ENCODE measurements around the gene PTPN11.
"Not testable (repeated sequence)": the region's sequence is repeated elsewhere in the genome, so short reads cannot be mapped to it uniquely, and the experiment has no call there.

Gene PTPN11

GRCh38 chr12:112515868-112516267 is 97.1 kb downstream of the PTPN11 start:
- Histone ChIP-seq H3K4me2 (ENCODE audit: low read length) (no peak overlapping the region), H3K79me2 (ENCODE audit: control insufficient read depth, insufficient read depth, low read length, poor library complexity) (no peaks in the 10 kb centered on the region), H3K18ac (ENCODE audit: low read length) (no peak overlapping the region), H4K8ac (ENCODE audit: low read depth, low read length) (no peak overlapping the region), H3K23ac (ENCODE audit: low read length) (no peak overlapping the region), H3K27ac (ENCODE audit: low read depth, low read length) (no peak overlapping the region), H2AFZ (ENCODE audit: insufficient read depth, low read length, poor library complexity) (no peak overlapping the region), H3K27me3 (ENCODE audit: insufficient read depth, low read length) (no peaks in the 10 kb centered on the region), H2BK120ac (ENCODE audit: insufficient read depth, low read length, poor library complexity) (no peak overlapping the region), H3K36me3 (ENCODE audit: control insufficient read depth in 1 of 2, insufficient read depth in 2 of 2, low read length in 2 of 2) (peaks cover 2 to 7% of the 10 kb centered on the region in 2 experiments), H3K79me1 (ENCODE audit: low read length) (no peaks in the 10 kb centered on the region), H2BK5ac (ENCODE audit: low read depth, low read length, poor library complexity) (no peak overlapping the region), H3K4me3 (ENCODE audit: low read depth, low read length) (no peak overlapping the region), H3K9ac (ENCODE audit: low read length) (no peak overlapping the region), H3K4ac (ENCODE audit: low read depth, low read length) (no peak overlapping the region), H4K91ac (ENCODE audit: low read depth, low read length) (no peak overlapping the region), H3K14ac (ENCODE audit: low read length) (no peak overlapping the region), H3K4me1 (ENCODE audit: control insufficient read depth in 1 of 2, insufficient read depth in 2 of 2, low read length in 2 of 2) (peaks cover 0 to 5% of the 10 kb centered on the region in 2 experiments), H4K12ac (ENCODE audit: low read depth, low read length) (no peak overlapping the region), H2BK12ac (ENCODE audit: low read length) (no peak overlapping the region), H2AK5ac (ENCODE audit: low read length) (no peak overlapping the region), H3K9me3 (ENCODE audit: insufficient read depth, low read depth, low read length) (no peaks in the 10 kb centered on the region)
- WGBS (ENCODE audit: extremely low coverage, insufficient coverage, insufficient read length) = no CpG with 5 or more reads among the region's 5 CpGs
- DNase-seq = no peak

- no peak overlapping the region for H3K4me2 ChIP-seq (ENCODE audit: low read length)
- H2BK12ac ChIP-seq (ENCODE audit: low read length) = no peak overlapping the region
- H3K4ac ChIP-seq (ENCODE audit: low read depth, low read length) = no peak overlapping the region
- no peaks in the 10 kb centered on the region for H3K79me2 ChIP-seq (ENCODE audit: control insufficient read depth, insufficient read depth, low read length, poor library complexity)
- H4K12ac ChIP-seq (ENCODE audit: low read depth, low read length) = no peak overlapping the region
- no peaks in the 10 kb centered on the region for H3K79me1 ChIP-seq (ENCODE audit: low read length)
- H3K27me3 ChIP-seq (ENCODE audit: insufficient read depth, low read length) = no peaks in the 10 kb centered on the region
- no peak overlapping the region for H2BK120ac ChIP-seq (ENCODE audit: insufficient read depth, low read length, poor library complexity)
- WGBS (ENCODE audit: extremely low coverage, insufficient coverage, insufficient read length) = no CpG with 5 or more reads among the region's 7 CpGs
- H3K14ac ChIP-seq (ENCODE audit: low read length) = no peak overlapping the region
- H3K4me3 ChIP-seq (ENCODE audit: low read depth, low read length) = no peak overlapping the region
- no peak overlapping the region for H3K9ac ChIP-seq (ENCODE audit: low read length)
- peaks cover 0 to 5% of the 10 kb centered on the region in 2 experiments for H3K4me1 ChIP-seq (ENCODE audit: control insufficient read depth in 1 of 2, insufficient read depth in 2 of 2, low read length in 2 of 2)
- no peak overlapping the region for H3K27ac ChIP-seq (ENCODE audit: low read depth, low read length)
- H2BK5ac ChIP-seq (ENCODE audit: low read depth, low read length, poor library complexity) = no peak overlapping the region
- no peaks in the 10 kb centered on the region for H3K36me3 ChIP-seq (ENCODE audit: control insufficient read depth in 1 of 2, insufficient read depth in 2 of 2, low read length in 2 of 2)
- H2AFZ ChIP-seq (ENCODE audit: insufficient read depth, low read length, poor library complexity) = no peak overlapping the region
- H4K91ac ChIP-seq (ENCODE audit: low read depth, low read length) = no peak overlapping the region
- H2AK5ac ChIP-seq (ENCODE audit: low read length) = no peak overlapping the region
- H3K9me3 ChIP-seq (ENCODE audit: insufficient read depth, low read depth, low read length) = no peaks in the 10 kb centered on the region
- no peak overlapping the region for H3K23ac ChIP-seq (ENCODE audit: low read length)
- no peak for DNase-seq
- H3K18ac ChIP-seq (ENCODE audit: low read length) = no peak overlapping the region
- no peak overlapping the region for H4K8ac ChIP-seq (ENCODE audit: low read depth, low read length)
Observed at GRCh38 chr12:112517730-112518364, 99.1 kb downstream of the PTPN11 start.

GRCh38 chr12:112518365-112518735 is 99.6 kb downstream of the PTPN11 start:
- H3K18ac ChIP-seq (ENCODE audit: low read length) = no peak overlapping the region
- H3K9me3 ChIP-seq (ENCODE audit: insufficient read depth, low read depth, low read length) = no peaks in the 10 kb centered on the region
- H3K23ac ChIP-seq (ENCODE audit: low read length) = no peak overlapping the region
- H3K4me1 ChIP-seq (ENCODE audit: control insufficient read depth in 1 of 2, insufficient read depth in 2 of 2, low read length in 2 of 2) = peaks cover 0 to 5% of the 10 kb centered on the region in 2 experiments
- no peak overlapping the region for H3K9ac ChIP-seq (ENCODE audit: low read length)
- H2BK5ac ChIP-seq (ENCODE audit: low read depth, low read length, poor library complexity) = no peak overlapping the region
- H4K12ac ChIP-seq (ENCODE audit: low read depth, low read length) = no peak overlapping the region
- H4K91ac ChIP-seq (ENCODE audit: low read depth, low read length) = no peak overlapping the region
- no CpG with 5 or more reads among the region's 7 CpGs for WGBS (ENCODE audit: extremely low coverage, insufficient coverage, insufficient read length)
- no peak overlapping the region for H3K27ac ChIP-seq (ENCODE audit: low read depth, low read length)
- H3K36me3 ChIP-seq (ENCODE audit: control insufficient read depth in 1 of 2, insufficient read depth in 2 of 2, low read length in 2 of 2) = no peaks in the 10 kb centered on the region
- DNase-seq = no peak
- H2BK120ac ChIP-seq (ENCODE audit: insufficient read depth, low read length, poor library complexity) = no peak overlapping the region
- no peak overlapping the region for H2AFZ ChIP-seq (ENCODE audit: insufficient read depth, low read length, poor library complexity)
- H3K27me3 ChIP-seq (ENCODE audit: insufficient read depth, low read length) = no peaks in the 10 kb centered on the region
- H3K4me3 ChIP-seq (ENCODE audit: low read depth, low read length) = no peak overlapping the region
- H3K14ac ChIP-seq (ENCODE audit: low read length) = no peak overlapping the region
- no peak overlapping the region for H2BK12ac ChIP-seq (ENCODE audit: low read length)
- no peak overlapping the region for H3K4ac ChIP-seq (ENCODE audit: low read depth, low read length)
- H2AK5ac ChIP-seq (ENCODE audit: low read length) = no peak overlapping the region
- H3K4me2 ChIP-seq (ENCODE audit: low read length) = no peak overlapping the region
- no peaks in the 10 kb centered on the region for H3K79me2 ChIP-seq (ENCODE audit: control insufficient read depth, insufficient read depth, low read length, poor library complexity)
- H4K8ac ChIP-seq (ENCODE audit: low read depth, low read length) = no peak overlapping the region
- H3K79me1 ChIP-seq (ENCODE audit: low read length) = no peaks in the 10 kb centered on the region

GRCh38 chr12:112519841-112520340 is 101.1 kb downstream of the PTPN11 start:
- not testable (repeated sequence) for DNase-seq; H2BK12ac ChIP-seq (ENCODE audit: low read length)

More at GRCh38 chr12:112519841-112520340, 101.1 kb downstream of the PTPN11 start:
- WGBS (ENCODE audit: extremely low coverage, insufficient coverage, insufficient read length) = no CpG with 5 or more reads among the region's 26 CpGs
- H3K4ac ChIP-seq (ENCODE audit: low read depth, low read length); H4K12ac ChIP-seq (ENCODE audit: low read depth, low read length); H3K9ac ChIP-seq (ENCODE audit: low read length); H3K79me2 ChIP-seq (ENCODE audit: control insufficient read depth, insufficient read depth, low read length, poor library complexity); H2BK120ac ChIP-seq (ENCODE audit: insufficient read depth, low read length, poor library complexity); H3K4me2 ChIP-seq (ENCODE audit: low read length); H2AFZ ChIP-seq (ENCODE audit: insufficient read depth, low read length, poor library complexity); H3K4me1 ChIP-seq (ENCODE audit: control insufficient read depth in 1 of 2, insufficient read depth in 2 of 2, low read length in 2 of 2); H3K27ac ChIP-seq (ENCODE audit: low read depth, low read length); H3K14ac ChIP-seq (ENCODE audit: low read length); H3K36me3 ChIP-seq (ENCODE audit: control insufficient read depth in 1 of 2, insufficient read depth in 2 of 2, low read length in 2 of 2); H3K9me3 ChIP-seq (ENCODE audit: insufficient read depth, low read depth, low read length); H3K4me3 ChIP-seq (ENCODE audit: low read depth, low read length); H3K79me1 ChIP-seq (ENCODE audit: low read length); H3K18ac ChIP-seq (ENCODE audit: low read length); H3K23ac ChIP-seq (ENCODE audit: low read length); H4K91ac ChIP-seq (ENCODE audit: low read depth, low read length); H3K27me3 ChIP-seq (ENCODE audit: insufficient read depth, low read length); H2AK5ac ChIP-seq (ENCODE audit: low read length); H2BK5ac ChIP-seq (ENCODE audit: low read depth, low read length, poor library complexity); H4K8ac ChIP-seq (ENCODE audit: low read depth, low read length): not testable (repeated sequence)

Data from trophoblast cell (in vitro differentiated cells and primary cell).